Stimulated activated CD4-positive, alpha-beta T cell treated with anti-CD3 and anti-CD28 coated beads, Interleukin-1b, Interleukin-23, amount 100 ng/mL, for 24 hours (primary cell): ENCODE data around the gene WDR45.
"Not testable (repeated sequence)": the region's sequence is repeated elsewhere in the genome, so short reads cannot be mapped to it uniquely, and the experiment has no call there.

Experiments used
- DNase-seq, 4 experiments: peaks; one replicate each; pipeline ENCODE4 v3.0.0-alpha.2; 2020; ENCODE audit warnings: low read depth in 4 of 4, low spot score in 1 of 4

WDR45 gene

GRCh38 chrX:49079489-49080428 is at the start of gene WDR45:
Gene WDR45 (minus strand): TSS chrX:49079887. CDS start chrX:49078095, 1,792 bp downstream.
- DNase-seq = peak in 3 of 4 experiments; percentile 12 to 48 (median 41)

- DNase-seq = no peak
Measured at GRCh38 chrX:49129427-49129826, 49.7 kb upstream of the WDR45 start.

GRCh38 chrX:49127742-49128258 is 48.1 kb upstream of the WDR45 start:
- DNase-seq = not testable (repeated sequence)

- DNase-seq = no peak
Measured at GRCh38 chrX:49122499-49122898, 42.8 kb upstream of the WDR45 start.

GRCh38 chrX:49120091-49120490 is 40.4 kb upstream of the WDR45 start:
- no peak for DNase-seq

GRCh38 chrX:49117581-49117980 is 37.9 kb upstream of the WDR45 start:
- DNase-seq = no peak

GRCh38 chrX:49116716-49117115 is 37.0 kb upstream of the WDR45 start:
- no peak for DNase-seq

- DNase-seq = no peak
Measured at GRCh38 chrX:49116076-49116475, 36.4 kb upstream of the WDR45 start.

GRCh38 chrX:49111791-49112190 is 32.1 kb upstream of the WDR45 start:
- no peak for DNase-seq

- no peak for DNase-seq
Measured at GRCh38 chrX:49110417-49110816, 30.7 kb upstream of the WDR45 start.

- no peak for DNase-seq
Measured at GRCh38 chrX:49108641-49109040, 29.0 kb upstream of the WDR45 start.

- no peak for DNase-seq
Measured at GRCh38 chrX:49106930-49107329, 27.2 kb upstream of the WDR45 start.

GRCh38 chrX:49106296-49106695 is 26.6 kb upstream of the WDR45 start:
- no peak for DNase-seq

- no peak for DNase-seq
Measured at GRCh38 chrX:49103637-49104036, 23.9 kb upstream of the WDR45 start.

GRCh38 chrX:49102190-49102589 is 22.5 kb upstream of the WDR45 start:
- DNase-seq = no peak

GRCh38 chrX:49101629-49101984 is 21.9 kb upstream of the WDR45 start:
- no peak for DNase-seq

- peak; percentile 63 to 79 (median 70) for DNase-seq
Measured at GRCh38 chrX:49100704-49101628, 21.3 kb upstream of the WDR45 start.

GRCh38 chrX:49096419-49096818 is 16.7 kb upstream of the WDR45 start:
- DNase-seq = no peak

- no peak for DNase-seq
Measured at GRCh38 chrX:49089553-49089952, 9.9 kb upstream of the WDR45 start.

- DNase-seq = no peak
Measured at GRCh38 chrX:49082271-49082871, 2.7 kb upstream of the WDR45 start.

GRCh38 chrX:49077941-49078340 is 1.7 kb downstream of the WDR45 start:
- no peak for DNase-seq
